ENCODE results near the gene LUC7L.
"Not testable (repeated sequence)": the region's sequence is repeated elsewhere in the genome, so short reads cannot be mapped to it uniquely, and the experiment has no call there.

GRCh38 chr16:204046-204445, 25.2 kb downstream of the LUC7L start:
- TF ChIP-seq, protein P1, sequence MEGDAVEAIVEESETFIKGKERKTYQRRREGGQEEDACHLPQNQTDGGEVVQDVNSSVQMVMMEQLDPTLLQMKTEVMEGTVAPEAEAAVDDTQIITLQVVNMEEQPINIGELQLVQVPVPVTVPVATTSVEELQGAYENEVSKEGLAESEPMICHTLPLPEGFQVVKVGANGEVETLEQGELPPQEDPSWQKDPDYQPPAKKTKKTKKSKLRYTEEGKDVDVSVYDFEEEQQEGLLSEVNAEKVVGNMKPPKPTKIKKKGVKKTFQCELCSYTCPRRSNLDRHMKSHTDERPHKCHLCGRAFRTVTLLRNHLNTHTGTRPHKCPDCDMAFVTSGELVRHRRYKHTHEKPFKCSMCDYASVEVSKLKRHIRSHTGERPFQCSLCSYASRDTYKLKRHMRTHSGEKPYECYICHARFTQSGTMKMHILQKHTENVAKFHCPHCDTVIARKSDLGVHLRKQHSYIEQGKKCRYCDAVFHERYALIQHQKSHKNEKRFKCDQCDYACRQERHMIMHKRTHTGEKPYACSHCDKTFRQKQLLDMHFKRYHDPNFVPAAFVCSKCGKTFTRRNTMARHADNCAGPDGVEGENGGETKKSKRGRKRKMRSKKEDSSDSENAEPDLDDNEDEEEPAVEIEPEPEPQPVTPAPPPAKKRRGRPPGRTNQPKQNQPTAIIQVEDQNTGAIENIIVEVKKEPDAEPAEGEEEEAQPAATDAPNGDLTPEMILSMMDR (IDR thresholded peaks at IDR 0.05) = not testable (repeated sequence)
- TF ChIP-seq POLR2A (IDR thresholded peaks at IDR 0.05) = not testable (repeated sequence)
